ENCODE measurements around the gene FRS2.

DNA sequence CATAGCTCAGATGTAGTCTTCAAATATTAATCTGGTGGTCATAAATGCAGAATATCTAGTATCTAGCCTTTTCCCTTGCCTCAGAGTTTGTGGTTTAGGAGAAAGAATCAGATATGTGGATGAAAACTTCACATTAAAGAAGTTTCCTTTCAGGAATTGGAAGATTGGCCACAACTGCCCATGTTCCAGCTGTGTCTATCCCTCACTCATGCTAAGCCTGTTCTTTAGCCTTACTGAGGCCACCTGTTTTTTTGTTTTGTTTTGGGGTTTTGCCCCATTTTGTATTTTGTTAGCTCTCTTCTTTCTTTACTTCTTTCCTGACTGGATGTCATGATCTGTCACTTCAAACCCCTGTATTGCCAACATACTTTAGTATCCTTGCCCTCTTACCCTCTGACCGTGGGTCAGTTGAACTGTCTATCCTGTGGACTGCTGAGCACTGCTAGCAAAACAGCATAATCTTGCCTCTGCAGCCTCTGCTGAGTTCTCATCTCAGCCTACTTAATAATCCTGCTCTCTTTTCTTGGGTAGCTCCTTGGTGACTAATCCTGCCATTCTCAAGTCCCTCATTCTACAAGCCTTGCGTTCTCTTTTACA is 93.1 kb downstream of the FRS2 start:
- TF ChIP-seq EP300 (IDR thresholded peaks at IDR 0.05) (no peak), POLR2AphosphoS5 (IDR thresholded peaks at IDR 0.05) (no peak), CTCF (IDR thresholded peaks at IDR 0.05) (no peak)
